H9 (cell line): ENCODE measurements around the gene TPPP. TPM values are rescaled to one million over a fixed set of nuclear protein-coding genes. Genes with fewer than 3 reads are reported as not detected.

Experiments
- DNase-seq: peaks from one replicate; pipeline ENCODE4 v3.0.0-alpha.2; 2017
- H2AFZ ChIP-seq: one replicate; pipeline ENCODE4 v1.6.1; 2013; ENCODE audit warnings: mild to moderate bottlenecking, low read length, control low read depth, moderate library complexity
- H2AK5ac ChIP-seq: 2 replicates; pipeline ENCODE4 v1.6.1; 2013; ENCODE audit warnings: low read length, control low read depth, mixed read lengths; ENCODE audit not compliant: insufficient read length
- H2BK120ac ChIP-seq: one replicate; pipeline ENCODE4 v1.6.1; 2013; ENCODE audit warnings: low read depth, mild to moderate bottlenecking, low read length, control low read depth, inconsistent platforms; ENCODE audit not compliant: poor library complexity, severe bottlenecking
- H2BK12ac ChIP-seq: 2 replicates; pipeline ENCODE4 v1.6.1; 2013; ENCODE audit warnings: low read length, control low read depth, mixed read lengths, low read depth; ENCODE audit not compliant: insufficient read length
- H2BK15ac ChIP-seq: 2 replicates; pipeline ENCODE4 v1.6.1; 2013; ENCODE audit warnings: low read depth, low read length, control low read depth
- H2BK20ac ChIP-seq: one replicate; pipeline ENCODE4 v1.6.1; 2013; ENCODE audit warnings: low read depth, mild to moderate bottlenecking, low read length, control low read depth, inconsistent platforms; ENCODE audit not compliant: poor library complexity, severe bottlenecking
- H2BK5ac ChIP-seq: 2 replicates; pipeline ENCODE4 v1.6.1; 2013; ENCODE audit warnings: low read length, control low read depth, mixed read lengths; ENCODE audit not compliant: insufficient read length
- H3K14ac ChIP-seq: 2 replicates; pipeline ENCODE4 v1.6.1; 2013; ENCODE audit warnings: low read length, control low read depth; ENCODE audit not compliant: insufficient read depth
- H3K18ac ChIP-seq: 2 replicates; pipeline ENCODE4 v1.6.1; 2013; ENCODE audit warnings: low read depth, mild to moderate bottlenecking, mixed read lengths, low read length, control low read depth; ENCODE audit not compliant: insufficient read length
- H3K23ac ChIP-seq: 2 replicates; pipeline ENCODE4 v1.6.1; 2013; ENCODE audit warnings: low read length, control low read depth, mixed read lengths, low read depth; ENCODE audit not compliant: insufficient read length
- H3K23me2 ChIP-seq: 2 replicates; pipeline ENCODE4 v1.6.1; 2013; ENCODE audit warnings: low read depth, mild to moderate bottlenecking, mixed read lengths, low read length, control low read depth; ENCODE audit not compliant: insufficient read length, poor library complexity, severe bottlenecking
- H3K27ac ChIP-seq: 2 replicates; pipeline ENCODE4 v1.5.1; 2013; ENCODE audit warnings: low read length, control low read depth, mixed read lengths, low read depth; ENCODE audit not compliant: insufficient read length
- H3K27me3 ChIP-seq: 2 replicates; pipeline ENCODE4 v1.6.1; 2013; ENCODE audit warnings: low read length, control low read depth, inconsistent platforms; ENCODE audit not compliant: insufficient read depth
- H3K4ac ChIP-seq: 2 replicates; pipeline ENCODE4 v1.6.1; 2013; ENCODE audit warnings: low read depth, mild to moderate bottlenecking, control low read depth, inconsistent platforms, low read length, moderate library complexity
- H3K4me1 ChIP-seq: 2 replicates; pipeline ENCODE4 v1.6.1; 2013; ENCODE audit warnings: low read length, control low read depth, inconsistent platforms; ENCODE audit not compliant: insufficient read depth
- H3K4me2 ChIP-seq: 2 replicates; pipeline ENCODE4 v1.6.1; 2013; ENCODE audit warnings: low read length, control low read depth, mixed read lengths; ENCODE audit not compliant: insufficient read length, insufficient read depth
- H3K56ac ChIP-seq: 2 replicates; pipeline ENCODE4 v1.6.1; 2013; ENCODE audit warnings: low read depth, mild to moderate bottlenecking, mixed read lengths, low read length, control low read depth; ENCODE audit not compliant: insufficient read length
- H3K79me1 ChIP-seq: 2 replicates; pipeline ENCODE4 v1.6.1; 2013; ENCODE audit warnings: low read depth, mild to moderate bottlenecking, moderate library complexity, low read length, control low read depth, inconsistent platforms; ENCODE audit not compliant: insufficient read depth, poor library complexity, severe bottlenecking
- H3K79me2 ChIP-seq: 2 replicates; pipeline ENCODE4 v1.6.1; 2013; ENCODE audit warnings: low read length, control low read depth, inconsistent platforms; ENCODE audit not compliant: insufficient read depth
- H3K9ac ChIP-seq: 2 replicates; pipeline ENCODE4 v1.6.1; 2013; ENCODE audit warnings: low read length, control low read depth, mixed read lengths; ENCODE audit not compliant: insufficient read length; ENCODE audit errors: extremely low read depth
- H3K9me3 ChIP-seq: one replicate; pipeline ENCODE4 v1.6.1; 2013; ENCODE audit warnings: low read depth, low read length, inconsistent platforms; ENCODE audit not compliant: control insufficient read depth
- H3T11ph ChIP-seq: one replicate; pipeline ENCODE4 v1.6.1; 2013; ENCODE audit warnings: mild to moderate bottlenecking, low read length, control low read depth, inconsistent platforms
- H4K20me1 ChIP-seq: one replicate; pipeline ENCODE4 v1.6.1; 2013; ENCODE audit not compliant: control insufficient read depth, insufficient read length, insufficient read depth
- H4K5ac ChIP-seq: 2 replicates; pipeline ENCODE4 v1.6.1; 2013; ENCODE audit warnings: low read depth, mild to moderate bottlenecking, mixed read lengths, low read length, control low read depth; ENCODE audit not compliant: insufficient read length
- H4K8ac ChIP-seq: replicated peaks from 2 replicates; pipeline ENCODE4 v1.6.1; 2013; ENCODE audit warnings: low read length, control low read depth, mixed read lengths, low read depth; ENCODE audit not compliant: insufficient read length
- H4K91ac ChIP-seq: 2 replicates; pipeline ENCODE4 v1.6.1; 2013; ENCODE audit warnings: low read depth, mild to moderate bottlenecking, moderate library complexity, mixed read lengths, low read length, control low read depth; ENCODE audit not compliant: insufficient read length
- H3K27ac Mint-ChIP-seq, 3 experiments: 2 replicates in 2 of 3; 3 replicates in 1 of 3; pipeline ENCODE4 v1.8.0; 2020 to 2021; ENCODE audit warnings: mixed read lengths in 3 of 3, mild to moderate bottlenecking in 1 of 3, moderate library complexity in 1 of 3
- H3K27me3 Mint-ChIP-seq: 2 replicates; pipeline ENCODE4 v1.8.0; 2021; ENCODE audit warnings: low read depth, mild to moderate bottlenecking, moderate library complexity, mixed read lengths
- H3K36me3 Mint-ChIP-seq, 3 experiments: 2 replicates in 2 of 3; 3 replicates in 1 of 3; pipeline ENCODE4 v1.8.0; 2020 to 2021; ENCODE audit warnings: low read depth in 3 of 3, mixed read lengths in 3 of 3; ENCODE audit not compliant: insufficient read depth in 1 of 3
- H3K4me1 Mint-ChIP-seq, 2 experiments: 2 replicates each; pipeline ENCODE4 v1.8.0; 2020; ENCODE audit warnings: mixed read lengths in 2 of 2
- H3K4me3 Mint-ChIP-seq, 2 experiments: 2 replicates in 1 of 2; 3 replicates in 1 of 2; pipeline ENCODE4 v1.8.0; 2020 to 2021; ENCODE audit warnings: mild to moderate bottlenecking in 2 of 2, mixed read lengths in 2 of 2, moderate library complexity in 1 of 2
- H3K9me3 Mint-ChIP-seq, 2 experiments: 2 replicates in 1 of 2; 3 replicates in 1 of 2; pipeline ENCODE4 v1.8.0; 2020; ENCODE audit warnings: mild to moderate bottlenecking in 2 of 2, mixed read lengths in 2 of 2, moderate library complexity in 1 of 2
- WGBS: extraction: QIAGEN DNeasy Blood & Tissue Kit; methylation state at CpG from one replicate; pipeline ENCODE4 v1.1.7; 2013; ENCODE audit warnings: missing lambda C conversion rate, low lambda C conversion rate, mixed read lengths; ENCODE audit not compliant: insufficient read length; ENCODE audit errors: extremely low coverage; 5-methylcytosine and 5-hydroxymethylcytosine counted together
- total RNA-seq: library from RNA; stranded (reverse); gene quantifications from 2 replicates; pipeline ENCODE4 v1.2.1, GENCODE V29; 2021
- TF ChIP-seq, protein P1 (sequence below): fragments of 200-600 bp; sonication (generic); conservative IDR thresholded peaks from 3 replicates; pipeline ENCODE4 v1.8.0; 2021; ENCODE audit warnings: antibody characterized with exemption, mild to moderate bottlenecking

Gene TPPP
- total RNA-seq, 1 experiment from 2014 or later = 0.44 TPM

DNA sequence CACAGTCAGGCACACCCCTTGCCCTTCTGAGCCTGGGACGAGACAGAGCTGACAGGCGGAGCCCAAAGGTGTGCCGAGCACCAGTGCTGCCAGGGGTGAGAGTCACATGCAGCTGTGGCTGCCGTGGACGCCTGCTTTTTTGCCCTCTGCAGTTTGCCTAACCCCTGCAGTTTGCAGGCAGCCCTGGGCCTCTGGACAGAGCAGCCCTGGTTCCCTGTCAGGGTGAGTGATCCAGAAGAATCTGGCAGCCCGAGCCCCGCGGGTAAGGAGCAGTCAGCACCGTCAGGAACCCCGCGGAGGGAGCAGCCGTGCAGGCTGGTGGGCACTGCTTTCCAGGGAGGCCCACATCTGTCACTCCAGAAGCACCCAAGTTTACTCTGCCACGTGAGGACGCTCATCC is 50.7 kb downstream of the TPPP start:
- Histone ChIP-seq H2AK5ac (no peak overlapping the region), H4K8ac (no peak overlapping the region), H3T11ph (no peak overlapping the region), H3K27ac (no peak overlapping the region), H3K79me2 (no peaks in the 10 kb centered on the region), H3K9ac (no peak overlapping the region), H4K20me1 (no peaks in the 10 kb centered on the region), H3K14ac (no peak overlapping the region), H3K56ac (no peak overlapping the region), H3K23ac (no peak overlapping the region), H2BK12ac (no peak overlapping the region), H2BK120ac (no peak overlapping the region), H3K4me1 (no peaks in the 10 kb centered on the region), H3K4ac (no peak overlapping the region), H2AFZ (no peak overlapping the region), H2BK5ac (no peak overlapping the region), H3K27me3 (no peaks in the 10 kb centered on the region), H3K4me2 (no peak overlapping the region), H3K18ac (no peak overlapping the region), H2BK15ac (no peak overlapping the region), H3K9me3 (peaks cover 8% of the 10 kb centered on the region), H2BK20ac (no peak overlapping the region), H3K23me2 (no peaks in the 10 kb centered on the region), H4K5ac (no peak overlapping the region), H4K91ac (no peak overlapping the region), H3K79me1 (no peaks in the 10 kb centered on the region)
- H3K4me1 Mint-ChIP-seq = no peaks in the 10 kb centered on the region
- no peak overlapping the region for H3K4me3 Mint-ChIP-seq
- no CpG with 5 or more reads among the region's 14 CpGs for WGBS
- peaks cover 40 to 51% (median 41%) of the 10 kb centered on the region in 3 experiments for H3K36me3 Mint-ChIP-seq
- H3K9me3 Mint-ChIP-seq = no peaks in the 10 kb centered on the region; a peak in 1 of 5 replicates
- H3K27me3 Mint-ChIP-seq = no peaks in the 10 kb centered on the region
- TF ChIP-seq, protein P1, sequence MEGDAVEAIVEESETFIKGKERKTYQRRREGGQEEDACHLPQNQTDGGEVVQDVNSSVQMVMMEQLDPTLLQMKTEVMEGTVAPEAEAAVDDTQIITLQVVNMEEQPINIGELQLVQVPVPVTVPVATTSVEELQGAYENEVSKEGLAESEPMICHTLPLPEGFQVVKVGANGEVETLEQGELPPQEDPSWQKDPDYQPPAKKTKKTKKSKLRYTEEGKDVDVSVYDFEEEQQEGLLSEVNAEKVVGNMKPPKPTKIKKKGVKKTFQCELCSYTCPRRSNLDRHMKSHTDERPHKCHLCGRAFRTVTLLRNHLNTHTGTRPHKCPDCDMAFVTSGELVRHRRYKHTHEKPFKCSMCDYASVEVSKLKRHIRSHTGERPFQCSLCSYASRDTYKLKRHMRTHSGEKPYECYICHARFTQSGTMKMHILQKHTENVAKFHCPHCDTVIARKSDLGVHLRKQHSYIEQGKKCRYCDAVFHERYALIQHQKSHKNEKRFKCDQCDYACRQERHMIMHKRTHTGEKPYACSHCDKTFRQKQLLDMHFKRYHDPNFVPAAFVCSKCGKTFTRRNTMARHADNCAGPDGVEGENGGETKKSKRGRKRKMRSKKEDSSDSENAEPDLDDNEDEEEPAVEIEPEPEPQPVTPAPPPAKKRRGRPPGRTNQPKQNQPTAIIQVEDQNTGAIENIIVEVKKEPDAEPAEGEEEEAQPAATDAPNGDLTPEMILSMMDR = no peak
- DNase-seq = no peak
- H3K27ac Mint-ChIP-seq = no peak overlapping the region
